A673 (cell line): ENCODE results near the gene ICAM4. TPM values are rescaled to one million over a fixed set of nuclear protein-coding genes. Genes with fewer than 3 reads are reported as not detected.

Experiments used
- BruUV-seq: library from RNA; stranded (reverse); fragments of 400-500 nt; replicated peaks from 2 replicates; lab custom pipeline; 2021; lab: Mats Ljungman, UMichigan
- CTCF ChIA-PET: fragments of 300-600 bp; sonication (Branson Sonifier 250); formaldehyde crosslinking; loops from one replicate; lab custom pipeline; 2022; ENCODE audit warnings: antibody characterized with exemption; lab: Charles Lee
- POLR2A ChIA-PET: fragments of 300-600 bp; sonication (Branson Sonifier 250); formaldehyde crosslinking; loops from one replicate; lab custom pipeline; 2022; ENCODE audit warnings: antibody characterized with exemption; ENCODE audit not compliant: low non-redundant PET; lab: Charles Lee
- DNase-seq: peaks from one replicate; pipeline ENCODE4 v3.0.0-alpha.2; 2015; ENCODE audit warnings: low spot score
- H3K27ac ChIP-seq: fragments of 200-600 bp; sonication (generic); 2 replicates; pipeline ENCODE4 v1.5.1; 2016; ENCODE audit warnings: mixed run types, low read depth, mild to moderate bottlenecking, mixed read lengths, antibody characterized with exemption, low read length; ENCODE audit not compliant: poor library complexity, severe bottlenecking
- H3K27me3 ChIP-seq: fragments of 200-600 bp; sonication (generic); replicated peaks from 2 replicates; pipeline ENCODE4 v1.6.1; 2017; ENCODE audit warnings: mixed run types, low read depth, mild to moderate bottlenecking, mixed read lengths, antibody characterized with exemption, low read length; ENCODE audit not compliant: insufficient read depth, poor library complexity
- H3K36me3 ChIP-seq: fragments of 200-600 bp; sonication (generic); 2 replicates; pipeline ENCODE4 v1.6.1; 2016; ENCODE audit warnings: mixed run types, mild to moderate bottlenecking, mixed read lengths, antibody characterized with exemption, low read length; ENCODE audit not compliant: insufficient read depth, poor library complexity, severe bottlenecking
- H3K4me1 ChIP-seq: fragments of 200-600 bp; sonication (generic); 2 replicates; pipeline ENCODE4 v1.6.1; 2017; ENCODE audit warnings: mixed run types, mild to moderate bottlenecking, mixed read lengths, antibody characterized with exemption, low read length; ENCODE audit not compliant: insufficient read depth, poor library complexity, severe bottlenecking
- H3K4me3 ChIP-seq: fragments of 200-600 bp; sonication (generic); 2 replicates; pipeline ENCODE4 v1.5.1; 2016; ENCODE audit warnings: low read depth, mixed run types, mild to moderate bottlenecking, mixed read lengths, low read length; ENCODE audit not compliant: poor library complexity, severe bottlenecking
- H3K9me3 ChIP-seq: fragments of 200-600 bp; sonication (generic); 2 replicates; pipeline ENCODE4 v1.6.1; 2016; ENCODE audit warnings: mixed run types, low read depth, mild to moderate bottlenecking, mixed read lengths, antibody characterized with exemption, low read length; ENCODE audit not compliant: poor library complexity, severe bottlenecking
- CTCF ChIP-seq: fragments of 300-800, 200-600 bp; sonication (generic); conservative IDR thresholded peaks from 2 replicates; pipeline ENCODE4 v1.5.1; 2017; ENCODE audit warnings: low read depth, mild to moderate bottlenecking, antibody characterized with exemption, low read length, moderate library complexity, mixed read lengths
- EZH2 ChIP-seq: fragments of 200-600 bp; sonication (generic); IDR thresholded peaks from 2 replicates; pipeline ENCODE4 v1.6.1; 2017; ENCODE audit warnings: borderline replicate concordance, low read depth, mild to moderate bottlenecking, mixed read lengths, antibody characterized with exemption, low read length; ENCODE audit not compliant: poor library complexity, severe bottlenecking
- intact Hi-C: fragments of 100-400 bp; cut with micrococcal nuclease; formaldehyde crosslinking; loops from one replicate; pipeline ENCODE4 v1.10.0; 2022; ENCODE audit not compliant: unreplicated experiment
- total RNA-seq: library from RNA; stranded (reverse); gene quantifications from 2 replicates; pipeline ENCODE4 v1.2.3, GENCODE V29; 2021

The ICAM4 gene
- total RNA-seq, 1 experiment from 2014 or later, result 0.58 TPM

- H3K27me3 ChIP-seq, result no peaks in the 10 kb centered on the region
- TF ChIP-seq CTCF, result peak; percentile 93
- TF ChIP-seq EZH2, result no peak
- no peak overlapping the region for H3K27ac ChIP-seq
- no TSS peak for BruUV-seq
- H3K4me3 ChIP-seq, result peak overlapping the region; percentile 32
- intact Hi-C loops, result loop anchor here (1.0 kb wide), 1 partner anchor 120 kb away; no protein-coding TSS in a partner anchor
- no peaks in the 10 kb centered on the region for H3K9me3 ChIP-seq
- peaks cover 6% of the 10 kb centered on the region for H3K4me1 ChIP-seq
- H3K36me3 ChIP-seq, result no peaks in the 10 kb centered on the region
- ChIA-PET POLR2A (no interaction called here), CTCF (interaction anchor here (0.6 to 3.1 kb wide), 10 partner anchors 10 to 202 kb away, joined by 3 to 50 read pairs (median 6); partner anchors contain the start of genes ICAM5 and TYK2)
- peak; percentile 86 for DNase-seq
Observed at GRCh38 chr19:10269333-10270179, 17.2 kb upstream of the ICAM4 start.

- POLR2A ChIA-PET, result interaction anchor here (0.6 kb wide), 1 partner anchor 113 kb away, joined by 3 read pairs; no protein-coding TSS in a partner anchor
- CTCF ChIA-PET, result interaction anchor here (1.2 to 3.1 kb wide), 3 partner anchors 10 to 121 kb away, joined by 4 to 50 read pairs (median 4); no protein-coding TSS in a partner anchor
- intact Hi-C loops, result no loop called here
- no peaks in the 10 kb centered on the region for H3K27me3 ChIP-seq
- peaks cover 6% of the 10 kb centered on the region for H3K4me1 ChIP-seq
- H3K4me3 ChIP-seq, result peak overlapping the region; percentile 32
- H3K9me3 ChIP-seq, result no peaks in the 10 kb centered on the region
- DNase-seq, result no peak
- H3K36me3 ChIP-seq, result no peaks in the 10 kb centered on the region
- H3K27ac ChIP-seq, result no peak overlapping the region
- TF ChIP-seq EZH2 (no peak), CTCF (no peak)
- BruUV-seq, result no TSS peak
Observed at GRCh38 chr19:10270180-10270615, 16.6 kb upstream of the ICAM4 start.

- TF ChIP-seq EZH2 (no peak), CTCF (no peak)
- Histone ChIP-seq H3K4me1 (peaks cover 6% of the 10 kb centered on the region), H3K27ac (no peak within 1 kb of the TSS), H3K36me3 (no peaks in the 10 kb centered on the region), H3K9me3 (no peaks in the 10 kb centered on the region), H3K4me3 (peak within 1 kb of the TSS; percentile 32), H3K27me3 (no peaks in the 10 kb centered on the region)
- POLR2A ChIA-PET, result interaction anchor here (0.6 kb wide), 1 partner anchor 113 kb away, joined by 3 read pairs; no protein-coding TSS in a partner anchor
- CTCF ChIA-PET, result interaction anchor here (1.0 to 3.1 kb wide), 4 partner anchors 9 to 120 kb away, joined by 3 to 50 read pairs (median 4); no protein-coding TSS in a partner anchor
- no TSS peak for BruUV-seq
- DNase-seq, result no peak
- intact Hi-C loops, result no loop called here
Observed at GRCh38 chr19:10270616-10271394, 15.9 kb upstream of the ICAM4 start, which contains the start of gene ICAM1. Gene ICAM1, plus strand, starts transcription at chr19:10271120. Its CDS starts 40 bp downstream, at chr19:10271160.
